NB4 (cell line): Measurements from ENCODE around the gene RPTOR.

ENCODE experiments used
- DNase-seq: peaks from one replicate; pipeline ENCODE4 v3.0.0; 2010; ENCODE audit warnings: low read depth
- H3K4me3 ChIP-seq: one replicate; pipeline ENCODE4 v1.5.1; 2011; ENCODE audit warnings: mild to moderate bottlenecking, low read depth, low read length, moderate library complexity
- CTCF ChIP-seq: IDR thresholded peaks from one replicate; pipeline ENCODE4 v1.5.1; 2012; ENCODE audit warnings: low read depth, low read length
- MYC ChIP-seq: IDR thresholded peaks from 2 replicates; pipeline ENCODE4 v1.6.1; 2011; ENCODE audit warnings: low read depth, low read length
- POLR2A ChIP-seq: IDR thresholded peaks from 2 replicates; pipeline ENCODE4 v1.6.1; 2011; ENCODE audit warnings: mild to moderate bottlenecking; ENCODE audit not compliant: insufficient read length; ENCODE audit errors: extremely low read depth
- TF ChIP-seq, protein P1 (sequence below): IDR thresholded peaks from 2 replicates; pipeline ENCODE4 v1.6.1; 2011; ENCODE audit warnings: low read depth, low read length

The RPTOR gene

DNA sequence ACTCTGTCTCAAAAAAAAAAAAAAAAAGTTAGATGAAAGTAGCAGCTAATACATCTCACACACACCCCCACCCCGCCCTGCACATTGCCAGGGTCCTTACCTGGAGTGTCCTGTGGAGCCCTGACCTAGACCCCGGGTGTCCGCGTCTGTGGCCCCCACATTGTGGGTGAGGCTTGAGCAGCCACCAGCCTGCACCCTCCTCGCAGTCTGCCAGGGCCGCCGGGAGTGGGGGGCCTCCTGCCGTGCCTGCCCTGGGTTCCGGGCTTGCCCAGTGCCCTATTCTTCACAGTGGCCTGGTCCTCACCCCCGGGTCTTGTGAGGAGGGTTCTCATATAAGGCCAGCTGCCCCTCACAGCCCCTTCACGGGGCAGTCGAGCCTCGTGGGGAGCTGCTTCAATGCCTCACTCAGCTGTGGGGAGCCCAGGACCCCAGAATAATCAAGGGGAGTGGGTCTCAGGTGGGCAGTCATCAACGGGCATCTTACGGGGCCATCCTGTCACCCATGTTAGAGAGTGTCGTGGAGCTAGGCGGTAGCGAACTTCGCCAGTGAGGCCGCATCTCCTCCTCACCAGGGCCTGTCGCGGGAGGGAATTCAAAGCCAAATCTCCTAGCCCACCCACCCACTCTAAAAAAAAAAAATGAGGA lies 361.1 kb downstream of the RPTOR start:
- no peak overlapping the region for H3K4me3 ChIP-seq
- TF ChIP-seq MYC, result no peak
- no peak for TF ChIP-seq POLR2A
- no peak for TF ChIP-seq CTCF
- TF ChIP-seq, protein P1, sequence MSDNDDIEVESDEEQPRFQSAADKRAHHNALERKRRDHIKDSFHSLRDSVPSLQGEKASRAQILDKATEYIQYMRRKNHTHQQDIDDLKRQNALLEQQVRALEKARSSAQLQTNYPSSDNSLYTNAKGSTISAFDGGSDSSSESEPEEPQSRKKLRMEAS, result no peak
- no peak for DNase-seq

GRCh38 chr17:80906364-80907259 lies 362.0 kb downstream of the RPTOR start:
- H3K4me3 ChIP-seq, result no peak overlapping the region
- TF ChIP-seq POLR2A (no peak), CTCF (no peak), MYC (no peak)
- TF ChIP-seq, protein P1, result no peak
- DNase-seq, result no peak

GRCh38 chr17:80907281-80907680 lies 362.6 kb downstream of the RPTOR start:
- TF ChIP-seq CTCF, result no peak
- TF ChIP-seq, protein P1, result no peak
- TF ChIP-seq MYC, result no peak
- no peak for TF ChIP-seq POLR2A
- H3K4me3 ChIP-seq, result no peak overlapping the region
- DNase-seq, result no peak

DNA sequence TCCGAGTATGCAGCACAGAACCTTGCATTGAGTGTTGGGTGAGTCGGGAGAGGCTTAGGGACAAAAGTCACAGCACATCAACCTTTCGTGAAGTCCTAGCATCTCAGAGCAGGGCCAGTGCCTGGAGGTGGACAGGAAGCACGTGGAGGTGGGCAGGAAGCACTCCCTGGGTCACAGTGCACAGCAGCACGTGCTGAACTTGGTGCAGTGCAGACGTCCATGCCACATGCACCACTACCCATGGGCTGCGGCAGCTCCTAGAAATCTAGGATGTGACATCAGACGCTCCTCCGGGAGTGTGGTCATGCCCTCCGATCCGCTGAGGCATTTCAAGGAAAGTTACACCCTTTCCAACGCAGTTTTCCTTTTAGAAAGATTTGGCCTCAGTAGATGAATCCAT lies 363.6 kb downstream of the RPTOR start:
- TF ChIP-seq POLR2A (no peak), CTCF (no peak), MYC (no peak)
- TF ChIP-seq, protein P1, result no peak
- no peak overlapping the region for H3K4me3 ChIP-seq
- DNase-seq, result no peak

- no peak for DNase-seq
- no peak overlapping the region for H3K4me3 ChIP-seq
- TF ChIP-seq MYC, result no peak
Measured at GRCh38 chr17:80908776-80909175, 364.1 kb downstream of the RPTOR start.

DNA sequence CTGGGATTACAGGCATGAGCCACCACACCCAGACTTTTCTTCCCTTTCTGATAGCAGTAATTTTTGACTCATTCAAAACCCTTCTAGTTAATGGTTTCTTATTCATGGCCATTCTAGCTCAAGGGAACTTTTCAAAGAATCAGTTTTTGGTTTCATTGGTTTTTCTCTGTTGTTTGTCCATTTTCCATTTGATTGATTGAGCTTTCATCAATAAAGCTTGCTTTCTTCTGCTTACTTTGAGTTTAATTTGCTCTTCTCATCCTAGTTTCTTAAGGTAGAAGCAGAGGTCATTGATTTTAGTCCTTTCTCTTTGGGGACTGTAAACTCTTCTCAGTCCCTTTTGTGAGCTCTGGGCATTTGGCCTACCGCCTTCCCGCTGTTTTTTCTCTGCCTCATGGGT lies 365.0 kb downstream of the RPTOR start:
- TF ChIP-seq, protein P1, result no peak
- no peak for TF ChIP-seq CTCF
- no peak for TF ChIP-seq POLR2A
- TF ChIP-seq MYC, result no peak
- H3K4me3 ChIP-seq, result no peak overlapping the region
- no peak for DNase-seq
